GM23338 (cell line): ENCODE results near the gene TNKS2.

ENCODE experiments used
- CREB1 ChIP-seq: fragments of 250-450 bp; sonication (Bioruptor Pico); IDR thresholded peaks from 2 replicates; pipeline ENCODE4 v1.5.0; 2020; ENCODE audit warnings: low read depth, mild to moderate bottlenecking, moderate library complexity
- EZH2 ChIP-seq: fragments of 200-600 bp; sonication (generic); IDR thresholded peaks from one replicate; pipeline ENCODE4 v1.8.0; 2017; ENCODE audit warnings: antibody characterized with exemption, mild to moderate bottlenecking, low read depth; ENCODE audit not compliant: unreplicated experiment
- EZH2phosphoT487 ChIP-seq: fragments of 200-600 bp; sonication (generic); IDR thresholded peaks from one replicate; pipeline ENCODE4 v1.8.1; 2018; ENCODE audit warnings: antibody characterized with exemption; ENCODE audit not compliant: unreplicated experiment
- JUNB ChIP-seq: IDR thresholded peaks from one replicate; pipeline ENCODE4 v1.6.1; 2016; ENCODE audit warnings: antibody characterized with exemption; ENCODE audit not compliant: unreplicated experiment
- POLR2AphosphoS5 ChIP-seq: IDR thresholded peaks from 2 replicates; pipeline ENCODE4 v1.6.1; 2016; ENCODE audit warnings: antibody characterized with exemption, low read depth
- STAT1 ChIP-seq: IDR thresholded peaks from one replicate; pipeline ENCODE4 v1.6.1; 2016; ENCODE audit warnings: antibody characterized with exemption; ENCODE audit not compliant: unreplicated experiment
- ZNF331 ChIP-seq: fragments of 250-450 bp; sonication (Bioruptor Pico); IDR thresholded peaks from 2 replicates; pipeline ENCODE4 v1.5.0; 2020; ENCODE audit warnings: low read depth, mild to moderate bottlenecking, moderate library complexity
- TF ChIP-seq, protein P1 (sequence below), 2 experiments: fragments of 200-600 bp in 1 of 2; sonication (generic) in 1 of 2; conservative IDR thresholded peaks; 2 replicates each; pipeline versions ENCODE4 v1.5.1 to v1.6.1; 2016 to 2017; ENCODE audit warnings: antibody characterized with exemption in 2 of 2, low read depth in 2 of 2, mild to moderate bottlenecking in 2 of 2, moderate library complexity in 1 of 2
- TF ChIP-seq, protein P2 (sequence below): IDR thresholded peaks from 2 replicates; pipeline ENCODE4 v1.6.1; 2016; ENCODE audit warnings: antibody characterized with exemption
- TF ChIP-seq, protein P3 (sequence below): fragments of 250-450 bp; sonication (Bioruptor Pico); IDR thresholded peaks from 2 replicates; pipeline ENCODE4 v1.5.0; 2020; ENCODE audit warnings: mild to moderate bottlenecking, moderate library complexity
- TF ChIP-seq, protein P4 (sequence below): IDR thresholded peaks from one replicate; pipeline ENCODE4 v1.6.1; 2018; ENCODE audit warnings: antibody characterized with exemption; ENCODE audit not compliant: unreplicated experiment

DNA sequence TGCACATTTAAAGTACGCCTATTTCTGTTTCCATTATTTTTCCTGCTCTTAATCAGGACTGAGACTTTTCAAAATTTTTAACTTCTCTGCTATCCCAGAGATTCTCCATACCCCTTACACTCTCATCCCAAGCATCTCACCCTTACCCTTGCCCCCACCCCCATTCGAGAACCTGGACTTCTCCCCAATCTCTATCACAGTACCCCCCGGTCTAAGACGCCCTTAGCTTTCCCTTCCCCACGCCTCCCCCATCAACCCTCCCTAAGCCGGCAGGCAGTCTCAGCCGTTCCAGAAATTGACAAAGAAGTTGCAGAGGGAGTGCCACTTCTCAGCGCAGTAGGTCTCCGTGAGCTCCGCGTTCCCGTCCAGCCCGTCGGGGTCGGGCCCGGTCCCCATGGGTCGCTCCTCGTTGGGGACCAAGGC is 109.7 kb downstream of the TNKS2 start:
- TF ChIP-seq, protein P1, sequence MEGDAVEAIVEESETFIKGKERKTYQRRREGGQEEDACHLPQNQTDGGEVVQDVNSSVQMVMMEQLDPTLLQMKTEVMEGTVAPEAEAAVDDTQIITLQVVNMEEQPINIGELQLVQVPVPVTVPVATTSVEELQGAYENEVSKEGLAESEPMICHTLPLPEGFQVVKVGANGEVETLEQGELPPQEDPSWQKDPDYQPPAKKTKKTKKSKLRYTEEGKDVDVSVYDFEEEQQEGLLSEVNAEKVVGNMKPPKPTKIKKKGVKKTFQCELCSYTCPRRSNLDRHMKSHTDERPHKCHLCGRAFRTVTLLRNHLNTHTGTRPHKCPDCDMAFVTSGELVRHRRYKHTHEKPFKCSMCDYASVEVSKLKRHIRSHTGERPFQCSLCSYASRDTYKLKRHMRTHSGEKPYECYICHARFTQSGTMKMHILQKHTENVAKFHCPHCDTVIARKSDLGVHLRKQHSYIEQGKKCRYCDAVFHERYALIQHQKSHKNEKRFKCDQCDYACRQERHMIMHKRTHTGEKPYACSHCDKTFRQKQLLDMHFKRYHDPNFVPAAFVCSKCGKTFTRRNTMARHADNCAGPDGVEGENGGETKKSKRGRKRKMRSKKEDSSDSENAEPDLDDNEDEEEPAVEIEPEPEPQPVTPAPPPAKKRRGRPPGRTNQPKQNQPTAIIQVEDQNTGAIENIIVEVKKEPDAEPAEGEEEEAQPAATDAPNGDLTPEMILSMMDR (conservative IDR thresholded peaks at IDR 0.05; ENCODE audit: low read depth in 2 of 2): no peak
- no peak for TF ChIP-seq JUNB
- no peak for TF ChIP-seq EZH2
- TF ChIP-seq, protein P2, sequence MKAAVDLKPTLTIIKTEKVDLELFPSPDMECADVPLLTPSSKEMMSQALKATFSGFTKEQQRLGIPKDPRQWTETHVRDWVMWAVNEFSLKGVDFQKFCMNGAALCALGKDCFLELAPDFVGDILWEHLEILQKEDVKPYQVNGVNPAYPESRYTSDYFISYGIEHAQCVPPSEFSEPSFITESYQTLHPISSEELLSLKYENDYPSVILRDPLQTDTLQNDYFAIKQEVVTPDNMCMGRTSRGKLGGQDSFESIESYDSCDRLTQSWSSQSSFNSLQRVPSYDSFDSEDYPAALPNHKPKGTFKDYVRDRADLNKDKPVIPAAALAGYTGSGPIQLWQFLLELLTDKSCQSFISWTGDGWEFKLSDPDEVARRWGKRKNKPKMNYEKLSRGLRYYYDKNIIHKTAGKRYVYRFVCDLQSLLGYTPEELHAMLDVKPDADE: no peak
- TF ChIP-seq, protein P3, sequence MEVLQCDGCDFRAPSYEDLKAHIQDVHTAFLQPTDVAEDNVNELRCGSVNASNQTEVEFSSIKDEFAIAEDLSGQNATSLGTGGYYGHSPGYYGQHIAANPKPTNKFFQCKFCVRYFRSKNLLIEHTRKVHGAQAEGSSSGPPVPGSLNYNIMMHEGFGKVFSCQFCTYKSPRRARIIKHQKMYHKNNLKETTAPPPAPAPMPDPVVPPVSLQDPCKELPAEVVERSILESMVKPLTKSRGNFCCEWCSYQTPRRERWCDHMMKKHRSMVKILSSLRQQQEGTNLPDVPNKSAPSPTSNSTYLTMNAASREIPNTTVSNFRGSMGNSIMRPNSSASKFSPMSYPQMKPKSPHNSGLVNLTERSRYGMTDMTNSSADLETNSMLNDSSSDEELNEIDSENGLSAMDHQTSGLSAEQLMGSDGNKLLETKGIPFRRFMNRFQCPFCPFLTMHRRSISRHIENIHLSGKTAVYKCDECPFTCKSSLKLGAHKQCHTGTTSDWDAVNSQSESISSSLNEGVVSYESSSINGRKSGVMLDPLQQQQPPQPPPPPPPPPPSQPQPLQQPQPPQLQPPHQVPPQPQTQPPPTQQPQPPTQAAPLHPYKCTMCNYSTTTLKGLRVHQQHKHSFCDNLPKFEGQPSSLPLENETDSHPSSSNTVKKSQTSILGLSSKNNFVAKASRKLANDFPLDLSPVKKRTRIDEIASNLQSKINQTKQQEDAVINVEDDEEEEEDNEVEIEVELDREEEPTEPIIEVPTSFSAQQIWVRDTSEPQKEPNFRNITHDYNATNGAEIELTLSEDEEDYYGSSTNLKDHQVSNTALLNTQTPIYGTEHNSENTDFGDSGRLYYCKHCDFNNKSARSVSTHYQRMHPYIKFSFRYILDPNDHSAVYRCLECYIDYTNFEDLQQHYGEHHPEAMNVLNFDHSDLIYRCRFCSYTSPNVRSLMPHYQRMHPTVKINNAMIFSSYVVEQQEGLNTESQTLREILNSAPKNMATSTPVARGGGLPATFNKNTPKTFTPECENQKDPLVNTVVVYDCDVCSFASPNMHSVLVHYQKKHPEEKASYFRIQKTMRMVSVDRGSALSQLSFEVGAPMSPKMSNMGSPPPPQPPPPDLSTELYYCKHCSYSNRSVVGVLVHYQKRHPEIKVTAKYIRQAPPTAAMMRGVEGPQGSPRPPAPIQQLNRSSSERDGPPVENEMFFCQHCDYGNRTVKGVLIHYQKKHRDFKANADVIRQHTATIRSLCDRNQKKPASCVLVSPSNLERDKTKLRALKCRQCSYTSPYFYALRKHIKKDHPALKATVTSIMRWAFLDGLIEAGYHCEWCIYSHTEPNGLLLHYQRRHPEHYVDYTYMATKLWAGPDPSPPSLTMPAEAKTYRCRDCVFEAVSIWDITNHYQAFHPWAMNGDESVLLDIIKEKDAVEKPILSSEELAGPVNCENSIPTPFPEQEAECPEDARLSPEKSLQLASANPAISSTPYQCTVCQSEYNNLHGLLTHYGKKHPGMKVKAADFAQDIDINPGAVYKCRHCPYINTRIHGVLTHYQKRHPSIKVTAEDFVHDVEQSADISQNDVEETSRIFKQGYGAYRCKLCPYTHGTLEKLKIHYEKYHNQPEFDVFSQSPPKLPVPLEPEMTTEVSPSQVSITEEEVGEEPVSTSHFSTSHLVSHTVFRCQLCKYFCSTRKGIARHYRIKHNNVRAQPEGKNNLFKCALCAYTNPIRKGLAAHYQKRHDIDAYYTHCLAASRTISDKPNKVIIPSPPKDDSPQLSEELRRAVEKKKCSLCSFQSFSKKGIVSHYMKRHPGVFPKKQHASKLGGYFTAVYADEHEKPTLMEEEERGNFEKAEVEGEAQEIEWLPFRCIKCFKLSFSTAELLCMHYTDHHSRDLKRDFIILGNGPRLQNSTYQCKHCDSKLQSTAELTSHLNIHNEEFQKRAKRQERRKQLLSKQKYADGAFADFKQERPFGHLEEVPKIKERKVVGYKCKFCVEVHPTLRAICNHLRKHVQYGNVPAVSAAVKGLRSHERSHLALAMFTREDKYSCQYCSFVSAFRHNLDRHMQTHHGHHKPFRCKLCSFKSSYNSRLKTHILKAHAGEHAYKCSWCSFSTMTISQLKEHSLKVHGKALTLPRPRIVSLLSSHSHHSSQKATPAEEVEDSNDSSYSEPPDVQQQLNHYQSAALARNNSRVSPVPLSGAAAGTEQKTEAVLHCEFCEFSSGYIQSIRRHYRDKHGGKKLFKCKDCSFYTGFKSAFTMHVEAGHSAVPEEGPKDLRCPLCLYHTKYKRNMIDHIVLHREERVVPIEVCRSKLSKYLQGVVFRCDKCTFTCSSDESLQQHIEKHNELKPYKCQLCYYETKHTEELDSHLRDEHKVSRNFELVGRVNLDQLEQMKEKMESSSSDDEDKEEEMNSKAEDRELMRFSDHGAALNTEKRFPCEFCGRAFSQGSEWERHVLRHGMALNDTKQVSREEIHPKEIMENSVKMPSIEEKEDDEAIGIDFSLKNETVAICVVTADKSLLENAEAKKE (CRISPR knock-in tag): no peak
- no peak for TF ChIP-seq EZH2phosphoT487
- TF ChIP-seq ZNF331 (CRISPR knock-in tag): no peak
- no peak for TF ChIP-seq CREB1 (CRISPR knock-in tag)
- peak; percentile 66; the same call in 1 of the 2 replicates for TF ChIP-seq POLR2AphosphoS5
- TF ChIP-seq, protein P4, sequence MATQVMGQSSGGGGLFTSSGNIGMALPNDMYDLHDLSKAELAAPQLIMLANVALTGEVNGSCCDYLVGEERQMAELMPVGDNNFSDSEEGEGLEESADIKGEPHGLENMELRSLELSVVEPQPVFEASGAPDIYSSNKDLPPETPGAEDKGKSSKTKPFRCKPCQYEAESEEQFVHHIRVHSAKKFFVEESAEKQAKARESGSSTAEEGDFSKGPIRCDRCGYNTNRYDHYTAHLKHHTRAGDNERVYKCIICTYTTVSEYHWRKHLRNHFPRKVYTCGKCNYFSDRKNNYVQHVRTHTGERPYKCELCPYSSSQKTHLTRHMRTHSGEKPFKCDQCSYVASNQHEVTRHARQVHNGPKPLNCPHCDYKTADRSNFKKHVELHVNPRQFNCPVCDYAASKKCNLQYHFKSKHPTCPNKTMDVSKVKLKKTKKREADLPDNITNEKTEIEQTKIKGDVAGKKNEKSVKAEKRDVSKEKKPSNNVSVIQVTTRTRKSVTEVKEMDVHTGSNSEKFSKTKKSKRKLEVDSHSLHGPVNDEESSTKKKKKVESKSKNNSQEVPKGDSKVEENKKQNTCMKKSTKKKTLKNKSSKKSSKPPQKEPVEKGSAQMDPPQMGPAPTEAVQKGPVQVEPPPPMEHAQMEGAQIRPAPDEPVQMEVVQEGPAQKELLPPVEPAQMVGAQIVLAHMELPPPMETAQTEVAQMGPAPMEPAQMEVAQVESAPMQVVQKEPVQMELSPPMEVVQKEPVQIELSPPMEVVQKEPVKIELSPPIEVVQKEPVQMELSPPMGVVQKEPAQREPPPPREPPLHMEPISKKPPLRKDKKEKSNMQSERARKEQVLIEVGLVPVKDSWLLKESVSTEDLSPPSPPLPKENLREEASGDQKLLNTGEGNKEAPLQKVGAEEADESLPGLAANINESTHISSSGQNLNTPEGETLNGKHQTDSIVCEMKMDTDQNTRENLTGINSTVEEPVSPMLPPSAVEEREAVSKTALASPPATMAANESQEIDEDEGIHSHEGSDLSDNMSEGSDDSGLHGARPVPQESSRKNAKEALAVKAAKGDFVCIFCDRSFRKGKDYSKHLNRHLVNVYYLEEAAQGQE: no peak
- TF ChIP-seq STAT1: no peak
